Measurements from ENCODE around the gene HIPK2.

Gene HIPK2

DNA sequence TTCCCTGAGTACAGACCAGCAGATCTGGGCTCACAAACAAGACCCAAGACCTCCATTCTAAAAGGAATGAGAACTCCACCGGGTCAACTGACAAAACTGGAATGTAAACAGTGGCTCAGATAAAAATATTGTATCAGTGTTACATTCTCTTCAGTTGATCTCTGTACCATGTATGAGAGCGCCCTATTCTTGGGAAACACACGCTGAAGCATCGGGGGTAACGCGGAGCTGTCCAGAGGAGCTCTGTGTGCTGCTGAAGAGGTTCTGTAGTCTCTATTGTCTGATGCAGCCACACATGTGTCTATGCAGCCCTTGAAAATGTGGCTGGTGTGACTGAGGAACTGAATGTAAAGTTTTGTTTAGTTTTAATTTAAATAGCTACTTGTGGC is 39.7 kb downstream of the HIPK2 start:
- no peak overlapping the region for H3K4me3 ChIP-seq (ENCODE audit: control insufficient read depth in 1 of 7, extremely low read depth in 1 of 7, insufficient read depth in 4 of 7, low read depth in 2 of 7, low read length in 6 of 7)
- DNase-seq: peak in 1 of 3 donors; percentile 11
- no peak overlapping the region for H3K27ac ChIP-seq (ENCODE audit: insufficient read depth in 1 of 2, low read depth in 1 of 2, low read length in 2 of 2, poor library complexity in 1 of 2, severe bottlenecking in 2 of 2)
- H3K36me3 ChIP-seq (ENCODE audit: control insufficient read depth in 4 of 4, insufficient read depth in 4 of 4, low read length in 3 of 4): peaks cover 0 to 3% (median 0%) of the 10 kb centered on the region in 4 experiments
- no peaks in the 10 kb centered on the region for H3K27me3 ChIP-seq (replicated peaks in 2 of 5; ENCODE audit: control insufficient read depth in 4 of 5, insufficient read depth in 5 of 5, low read length in 4 of 5)
- no peaks in the 10 kb centered on the region for H3K9me3 ChIP-seq (ENCODE audit: control extremely low read depth in 1 of 5, control insufficient read depth in 4 of 5, insufficient read depth in 2 of 5, low read depth in 1 of 5, low read length in 4 of 5)
- ChIA-PET POLR2A (interaction anchor here (0.6 to 1.0 kb wide), 2 partner anchors 44 to 92 kb away, joined by 3 read pairs; no protein-coding TSS in a partner anchor), CTCF (interaction anchor here (1.1 to 1.5 kb wide), 6 partner anchors 10 to 119 kb away, joined by 3 to 4 read pairs (median 3); no protein-coding TSS in a partner anchor)
- peaks cover 0 to 26% (median 14%) of the 10 kb centered on the region in 4 experiments for H3K4me1 ChIP-seq (ENCODE audit: control extremely low read depth in 1 of 4, control insufficient read depth in 4 of 4, insufficient read depth in 4 of 4, low read length in 3 of 4)
- 98% methylated on average over 5 of the region's 6 CpGs for WGBS (ENCODE audit: insufficient coverage)

- 55% methylated on average over 7 of the region's 10 CpGs for WGBS (ENCODE audit: insufficient coverage)
- H3K27me3 ChIP-seq (replicated peaks in 2 of 5; ENCODE audit: control insufficient read depth in 4 of 5, insufficient read depth in 5 of 5, low read length in 4 of 5): no peaks in the 10 kb centered on the region
- no peak overlapping the region for H3K4me3 ChIP-seq (ENCODE audit: control insufficient read depth in 1 of 7, extremely low read depth in 1 of 7, insufficient read depth in 4 of 7, low read depth in 2 of 7, low read length in 6 of 7)
- H3K9me3 ChIP-seq (ENCODE audit: control extremely low read depth in 1 of 5, control insufficient read depth in 4 of 5, insufficient read depth in 2 of 5, low read depth in 1 of 5, low read length in 4 of 5): no peaks in the 10 kb centered on the region
- CTCF ChIA-PET: interaction anchor here (0.6 to 1.5 kb wide), 9 partner anchors 10 to 119 kb away, joined by 3 to 5 read pairs (median 3); no protein-coding TSS in a partner anchor
- DNase-seq: peak in 1 of 3 donors; percentile 9
- H3K36me3 ChIP-seq (ENCODE audit: control insufficient read depth in 4 of 4, insufficient read depth in 4 of 4, low read length in 3 of 4): peaks cover 0 to 3% (median 0%) of the 10 kb centered on the region in 4 experiments
- no peak overlapping the region for H3K27ac ChIP-seq (ENCODE audit: insufficient read depth in 1 of 2, low read depth in 1 of 2, low read length in 2 of 2, poor library complexity in 1 of 2, severe bottlenecking in 2 of 2)
- H3K4me1 ChIP-seq (ENCODE audit: control extremely low read depth in 1 of 4, control insufficient read depth in 4 of 4, insufficient read depth in 4 of 4, low read length in 3 of 4): peaks cover 0 to 26% (median 14%) of the 10 kb centered on the region in 4 experiments
- POLR2A ChIA-PET: interaction anchor here (0.6 to 1.0 kb wide), 2 partner anchors 45 to 92 kb away, joined by 3 read pairs; no protein-coding TSS in a partner anchor
These were observed 40.3 kb downstream of the HIPK2 start for GRCh38 chr7:139737221-139738100.

GRCh38 chr7:139735912-139736595 is 41.7 kb downstream of the HIPK2 start:
- no peaks in the 10 kb centered on the region for H3K27me3 ChIP-seq (replicated peaks in 2 of 5; ENCODE audit: control insufficient read depth in 4 of 5, insufficient read depth in 5 of 5, low read length in 4 of 5)
- no peak overlapping the region for H3K27ac ChIP-seq (ENCODE audit: insufficient read depth in 1 of 2, low read depth in 1 of 2, low read length in 2 of 2, poor library complexity in 1 of 2, severe bottlenecking in 2 of 2)
- H3K36me3 ChIP-seq (ENCODE audit: control insufficient read depth in 4 of 4, insufficient read depth in 4 of 4, low read length in 3 of 4): peaks cover 0 to 3% (median 0%) of the 10 kb centered on the region in 4 experiments
- DNase-seq: no peak
- WGBS (ENCODE audit: insufficient coverage): 87% methylated on average over 7 of the region's 9 CpGs
- CTCF ChIA-PET: interaction anchor here (0.8 to 1.5 kb wide), 3 partner anchors 30 to 90 kb away, joined by 3 to 5 read pairs (median 3); no protein-coding TSS in a partner anchor
- no peak overlapping the region for H3K4me3 ChIP-seq (ENCODE audit: control insufficient read depth in 1 of 7, extremely low read depth in 1 of 7, insufficient read depth in 4 of 7, low read depth in 2 of 7, low read length in 6 of 7)
- POLR2A ChIA-PET: no interaction called here
- peaks cover 8 to 38% (median 22%) of the 10 kb centered on the region in 4 experiments for H3K4me1 ChIP-seq (ENCODE audit: control extremely low read depth in 1 of 4, control insufficient read depth in 4 of 4, insufficient read depth in 4 of 4, low read length in 3 of 4)
- no peaks in the 10 kb centered on the region for H3K9me3 ChIP-seq (ENCODE audit: control extremely low read depth in 1 of 5, control insufficient read depth in 4 of 5, insufficient read depth in 2 of 5, low read depth in 1 of 5, low read length in 4 of 5)

DNA sequence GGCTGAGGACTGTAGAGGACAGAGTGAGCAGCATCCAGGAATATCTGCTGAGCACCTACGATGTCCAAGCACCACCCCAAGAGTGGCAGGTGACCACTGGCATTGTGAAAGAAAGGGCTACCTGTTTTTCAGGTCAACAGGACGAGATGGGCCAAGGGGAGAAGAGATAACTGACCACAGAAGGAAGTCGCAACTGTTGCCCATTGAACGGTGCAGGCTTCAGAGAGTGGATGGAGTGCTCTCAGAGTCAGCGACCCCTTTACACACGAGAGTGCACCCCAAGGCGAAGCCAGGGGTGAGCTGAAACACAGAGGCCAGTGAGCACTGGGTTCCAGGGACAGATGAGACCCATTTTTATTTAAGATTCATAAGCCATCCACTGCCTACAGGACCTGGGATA is 42.3 kb downstream of the HIPK2 start:
- H3K4me1 ChIP-seq (ENCODE audit: control extremely low read depth in 1 of 4, control insufficient read depth in 4 of 4, insufficient read depth in 4 of 4, low read length in 3 of 4): peaks cover 11 to 38% (median 23%) of the 10 kb centered on the region in 4 experiments
- no peak for DNase-seq

GRCh38 chr7:139734395-139734794 is 43.4 kb downstream of the HIPK2 start:
- DNase-seq: no peak
- ChIA-PET POLR2A (no interaction called here), CTCF (no interaction called here)
- Histone ChIP-seq H3K27me3 (replicated peaks in 2 of 5; ENCODE audit: control insufficient read depth in 4 of 5, insufficient read depth in 5 of 5, low read length in 4 of 5) (no peaks in the 10 kb centered on the region), H3K9me3 (ENCODE audit: control extremely low read depth in 1 of 5, control insufficient read depth in 4 of 5, insufficient read depth in 2 of 5, low read depth in 1 of 5, low read length in 4 of 5) (no peaks in the 10 kb centered on the region), H3K36me3 (ENCODE audit: control insufficient read depth in 4 of 4, insufficient read depth in 4 of 4, low read length in 3 of 4) (peaks cover 0 to 3% (median 0%) of the 10 kb centered on the region in 4 experiments), H3K4me1 (ENCODE audit: control extremely low read depth in 1 of 4, control insufficient read depth in 4 of 4, insufficient read depth in 4 of 4, low read length in 3 of 4) (peaks cover 11 to 38% (median 23%) of the 10 kb centered on the region in 4 experiments), H3K27ac (ENCODE audit: insufficient read depth in 1 of 2, low read depth in 1 of 2, low read length in 2 of 2, poor library complexity in 1 of 2, severe bottlenecking in 2 of 2) (no peak overlapping the region), H3K4me3 (ENCODE audit: control insufficient read depth in 1 of 7, extremely low read depth in 1 of 7, insufficient read depth in 4 of 7, low read depth in 2 of 7, low read length in 6 of 7) (no peak overlapping the region)
- no CpG with 5 or more reads among the region's 2 CpGs for WGBS (ENCODE audit: insufficient coverage)

More for the DNA sequence above, 42.3 kb downstream of the HIPK2 start:
- H3K9me3 ChIP-seq (ENCODE audit: control extremely low read depth in 1 of 5, control insufficient read depth in 4 of 5, insufficient read depth in 2 of 5, low read depth in 1 of 5, low read length in 4 of 5): no peaks in the 10 kb centered on the region
- 87% methylated on average over 4 of the region's 7 CpGs for WGBS (ENCODE audit: insufficient coverage)
- H3K27ac ChIP-seq (ENCODE audit: insufficient read depth in 1 of 2, low read depth in 1 of 2, low read length in 2 of 2, poor library complexity in 1 of 2, severe bottlenecking in 2 of 2): no peak overlapping the region
- no peaks in the 10 kb centered on the region for H3K27me3 ChIP-seq (replicated peaks in 2 of 5; ENCODE audit: control insufficient read depth in 4 of 5, insufficient read depth in 5 of 5, low read length in 4 of 5)
- POLR2A ChIA-PET: no interaction called here
- CTCF ChIA-PET: no interaction called here
- H3K4me3 ChIP-seq (ENCODE audit: control insufficient read depth in 1 of 7, extremely low read depth in 1 of 7, insufficient read depth in 4 of 7, low read depth in 2 of 7, low read length in 6 of 7): no peak overlapping the region
- H3K36me3 ChIP-seq (ENCODE audit: control insufficient read depth in 4 of 4, insufficient read depth in 4 of 4, low read length in 3 of 4): peaks cover 0 to 3% (median 0%) of the 10 kb centered on the region in 4 experiments

- ChIA-PET POLR2A (no interaction called here), CTCF (no interaction called here)
- no peak overlapping the region for H3K27ac ChIP-seq (ENCODE audit: insufficient read depth in 1 of 2, low read depth in 1 of 2, low read length in 2 of 2, poor library complexity in 1 of 2, severe bottlenecking in 2 of 2)
- H3K4me3 ChIP-seq (ENCODE audit: control insufficient read depth in 1 of 7, extremely low read depth in 1 of 7, insufficient read depth in 4 of 7, low read depth in 2 of 7, low read length in 6 of 7): no peak overlapping the region
- H3K36me3 ChIP-seq (ENCODE audit: control insufficient read depth in 4 of 4, insufficient read depth in 4 of 4, low read length in 3 of 4): peaks cover 0 to 4% (median 1%) of the 10 kb centered on the region in 4 experiments
- peaks cover 11 to 38% (median 23%) of the 10 kb centered on the region in 4 experiments for H3K4me1 ChIP-seq (ENCODE audit: control extremely low read depth in 1 of 4, control insufficient read depth in 4 of 4, insufficient read depth in 4 of 4, low read length in 3 of 4)
- 97% methylated on average over 6 of the region's 7 CpGs for WGBS (ENCODE audit: insufficient coverage)
- no peaks in the 10 kb centered on the region for H3K27me3 ChIP-seq (replicated peaks in 2 of 5; ENCODE audit: control insufficient read depth in 4 of 5, insufficient read depth in 5 of 5, low read length in 4 of 5)
- no peak for DNase-seq
- no peaks in the 10 kb centered on the region for H3K9me3 ChIP-seq (ENCODE audit: control extremely low read depth in 1 of 5, control insufficient read depth in 4 of 5, insufficient read depth in 2 of 5, low read depth in 1 of 5, low read length in 4 of 5)
These were observed 44.0 kb downstream of the HIPK2 start for GRCh38 chr7:139733751-139734150.
